ENCODE measurements around the gene NAA50. TPM values are rescaled to one million over a fixed set of nuclear protein-coding genes. Genes with fewer than 3 reads are reported as not detected.

The NAA50 gene
- total RNA-seq, 1 experiment from 2014 or later: 188 TPM

- Histone ChIP-seq H3K4me3 (ENCODE audit: low read depth, low read length) (no peak overlapping the region), H3K9me3 (no peaks in the 10 kb centered on the region), H3K36me3 (ENCODE audit: control insufficient read depth, insufficient read depth, low read length) (no peaks in the 10 kb centered on the region), H3K4me1 (0 out of 2 replicates have a peak, but pooled peaks cover 3% of the 10 kb centered on the region), H3K27me3 (replicated peaks; ENCODE audit: control insufficient read depth, insufficient read depth, low read length) (no peaks in the 10 kb centered on the region)
- Mint-ChIP-seq H3K4me3 (ENCODE audit: unreplicated experiment) (no peak overlapping the region), H3K36me3 (ENCODE audit: insufficient read depth, unreplicated experiment) (peaks cover 17% of the 10 kb centered on the region), H3K27ac (ENCODE audit: unreplicated experiment) (no peak overlapping the region), H3K9me3 (ENCODE audit: unreplicated experiment) (no peaks in the 10 kb centered on the region), H3K4me1 (ENCODE audit: low read depth, unreplicated experiment) (peaks cover 8% of the 10 kb centered on the region), H3K27me3 (ENCODE audit: insufficient read depth, unreplicated experiment) (no peaks in the 10 kb centered on the region)
- DNase-seq: no peak
- ChIA-PET POLR2A (interaction anchor here (0.7 kb wide), 1 partner anchor 10 kb away, joined by 3 read pairs; no protein-coding TSS in a partner anchor), CTCF (no interaction called here)
- BruUV-seq (replicated peaks): no TSS peak
- TF ChIP-seq, protein P1, sequence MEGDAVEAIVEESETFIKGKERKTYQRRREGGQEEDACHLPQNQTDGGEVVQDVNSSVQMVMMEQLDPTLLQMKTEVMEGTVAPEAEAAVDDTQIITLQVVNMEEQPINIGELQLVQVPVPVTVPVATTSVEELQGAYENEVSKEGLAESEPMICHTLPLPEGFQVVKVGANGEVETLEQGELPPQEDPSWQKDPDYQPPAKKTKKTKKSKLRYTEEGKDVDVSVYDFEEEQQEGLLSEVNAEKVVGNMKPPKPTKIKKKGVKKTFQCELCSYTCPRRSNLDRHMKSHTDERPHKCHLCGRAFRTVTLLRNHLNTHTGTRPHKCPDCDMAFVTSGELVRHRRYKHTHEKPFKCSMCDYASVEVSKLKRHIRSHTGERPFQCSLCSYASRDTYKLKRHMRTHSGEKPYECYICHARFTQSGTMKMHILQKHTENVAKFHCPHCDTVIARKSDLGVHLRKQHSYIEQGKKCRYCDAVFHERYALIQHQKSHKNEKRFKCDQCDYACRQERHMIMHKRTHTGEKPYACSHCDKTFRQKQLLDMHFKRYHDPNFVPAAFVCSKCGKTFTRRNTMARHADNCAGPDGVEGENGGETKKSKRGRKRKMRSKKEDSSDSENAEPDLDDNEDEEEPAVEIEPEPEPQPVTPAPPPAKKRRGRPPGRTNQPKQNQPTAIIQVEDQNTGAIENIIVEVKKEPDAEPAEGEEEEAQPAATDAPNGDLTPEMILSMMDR (IDR thresholded peaks at IDR 0.05; ENCODE audit: insufficient read depth in 1 of 2, low read depth in 1 of 2, low read length in 1 of 2, severe bottlenecking in 1 of 2, unreplicated experiment in 1 of 2): no peak
- intact Hi-C loops (cut with micrococcal nuclease; ENCODE audit: unreplicated experiment): no loop called here
Measured at GRCh38 chr3:113751141-113751540, 5.1 kb upstream of the NAA50 start.

DNA sequence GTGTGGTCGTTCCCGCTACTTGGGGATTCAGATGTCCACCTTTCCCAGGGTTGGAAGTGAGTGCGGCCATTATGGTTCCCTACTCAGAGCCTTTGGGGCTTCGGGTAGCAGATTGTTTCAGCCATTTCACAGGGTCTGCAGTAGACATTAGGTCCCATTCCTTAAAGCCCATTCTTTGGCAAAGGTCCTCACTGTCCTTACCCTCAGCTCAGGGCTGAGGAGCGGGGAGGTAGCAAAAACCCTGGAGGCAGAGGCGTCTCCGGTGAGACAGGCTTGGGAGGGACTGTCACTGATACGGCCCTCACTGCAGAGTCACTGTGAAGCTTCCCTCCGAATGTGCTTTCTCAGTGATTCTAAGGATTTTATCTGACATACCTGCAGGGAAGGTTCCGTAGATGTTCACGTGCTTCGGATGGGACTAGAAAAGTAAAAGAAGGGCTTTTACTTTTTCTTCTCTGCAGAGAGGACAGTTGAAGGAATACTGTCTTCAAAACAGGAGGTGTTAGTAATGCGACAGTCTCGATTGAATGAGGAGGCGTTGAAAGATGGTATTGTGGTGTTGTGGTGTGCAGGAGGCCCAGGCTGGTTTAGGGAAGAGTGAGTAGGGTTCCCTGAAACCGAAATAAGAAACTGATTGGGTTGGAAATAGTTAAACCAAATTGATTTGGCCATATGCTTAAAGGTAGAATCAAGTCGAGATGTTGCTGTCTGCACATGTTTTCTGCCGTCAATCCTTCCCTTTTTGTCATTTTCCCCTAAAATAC is 1.4 kb upstream of the NAA50 start:
- POLR2A ChIA-PET: interaction anchor here (0.6 to 1.5 kb wide), 4 partner anchors 10 to 1621 kb away, joined by 3 to 6 read pairs (median 4); partner anchors contain the start of gene USF3
- TF ChIP-seq, protein P1 (IDR thresholded peaks at IDR 0.05; ENCODE audit: insufficient read depth in 1 of 2, low read depth in 1 of 2, low read length in 1 of 2, severe bottlenecking in 1 of 2, unreplicated experiment in 1 of 2): no peak
- peaks cover 15% of the 10 kb centered on the region for H3K4me1 Mint-ChIP-seq (ENCODE audit: low read depth, unreplicated experiment)
- H3K9me3 Mint-ChIP-seq (ENCODE audit: unreplicated experiment): no peaks in the 10 kb centered on the region
- CTCF ChIA-PET: interaction anchor here (0.8 to 3.2 kb wide), 3 partner anchors 11 to 232 kb away, joined by 4 to 37 read pairs (median 5); partner anchors contain the start of gene GRAMD1C
- peak in 1 of 2 experiments; percentile 24 for DNase-seq
- Histone ChIP-seq H3K9me3 (no peaks in the 10 kb centered on the region), H3K4me3 (ENCODE audit: low read depth, low read length) (peak overlapping the region; percentile 78), H3K27me3 (replicated peaks; ENCODE audit: control insufficient read depth, insufficient read depth, low read length) (no peaks in the 10 kb centered on the region), H3K36me3 (ENCODE audit: control insufficient read depth, insufficient read depth, low read length) (no peaks in the 10 kb centered on the region), H3K4me1 (0 out of 2 replicates have a peak, but pooled peaks cover 3% of the 10 kb centered on the region)
- peak overlapping the region; percentile 100 for H3K27ac Mint-ChIP-seq (ENCODE audit: unreplicated experiment)
- H3K36me3 Mint-ChIP-seq (ENCODE audit: insufficient read depth, unreplicated experiment): peaks cover 33% of the 10 kb centered on the region
- BruUV-seq (replicated peaks): TSS peak; percentile 63
- no peaks in the 10 kb centered on the region for H3K27me3 Mint-ChIP-seq (ENCODE audit: insufficient read depth, unreplicated experiment)
- intact Hi-C loops (cut with micrococcal nuclease; ENCODE audit: unreplicated experiment): loop anchor here (5.0 kb wide), 2 partner anchors 200 to 230 kb away; partner anchors contain the start of genes SPICE1 and ZDHHC23
- peak overlapping the region; percentile 96 for H3K4me3 Mint-ChIP-seq (ENCODE audit: unreplicated experiment)

DNA sequence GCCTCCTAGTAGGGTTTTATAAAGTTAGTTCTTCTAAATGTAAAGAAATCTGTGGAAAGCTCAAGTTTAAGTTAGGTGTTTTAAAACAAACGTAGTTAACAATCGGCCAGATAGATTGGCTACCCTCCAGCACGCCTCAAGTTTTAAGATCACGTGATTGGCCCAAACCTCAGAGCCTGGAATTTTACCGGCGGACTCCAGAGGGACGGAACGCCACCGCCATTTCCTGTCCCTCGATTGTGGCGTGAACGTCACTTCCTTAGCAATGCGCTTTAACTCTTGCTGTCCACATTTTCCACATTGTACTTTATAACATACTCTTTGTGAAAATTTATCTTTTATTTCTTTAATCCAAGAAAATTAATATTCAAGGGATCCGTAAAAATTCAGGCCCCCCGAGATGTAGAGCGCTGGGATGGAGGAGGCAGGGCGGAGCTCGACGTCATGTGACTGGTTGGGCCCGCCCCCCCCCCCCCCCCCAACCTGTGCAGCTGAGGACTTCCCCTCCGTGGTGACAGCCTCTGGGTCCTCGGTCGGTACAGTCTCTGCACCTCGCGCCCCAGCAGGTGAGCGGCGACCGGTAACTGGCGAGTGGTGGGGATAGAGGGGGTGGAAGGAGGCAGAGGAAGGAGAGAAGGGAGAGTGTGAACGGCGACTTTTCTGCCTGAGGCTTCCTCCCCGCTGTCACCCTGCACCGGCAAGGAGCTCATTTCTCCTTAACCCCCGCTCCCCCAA is 666 bp upstream of the NAA50 start, which contains the start of gene ATP6V1A:
TSS of gene ATP6V1A (plus strand) at position 488 of the 735 bp plus-strand sequence. CDS start 31,719 bp downstream, outside the sequence.
- TF ChIP-seq, protein P1 (IDR thresholded peaks at IDR 0.05; ENCODE audit: insufficient read depth in 1 of 2, low read depth in 1 of 2, low read length in 1 of 2, severe bottlenecking in 1 of 2, unreplicated experiment in 1 of 2): no peak
- Mint-ChIP-seq H3K4me1 (ENCODE audit: low read depth, unreplicated experiment) (peaks cover 16% of the 10 kb centered on the region), H3K27ac (ENCODE audit: unreplicated experiment) (peak within 1 kb of the TSS; percentile 100), H3K9me3 (ENCODE audit: unreplicated experiment) (no peaks in the 10 kb centered on the region), H3K27me3 (ENCODE audit: insufficient read depth, unreplicated experiment) (no peaks in the 10 kb centered on the region), H3K36me3 (ENCODE audit: insufficient read depth, unreplicated experiment) (peaks cover 37% of the 10 kb centered on the region), H3K4me3 (ENCODE audit: unreplicated experiment) (peak within 1 kb of the TSS; percentile 96)
- no peaks in the 10 kb centered on the region for H3K9me3 ChIP-seq
- no peaks in the 10 kb centered on the region for H3K36me3 ChIP-seq (ENCODE audit: control insufficient read depth, insufficient read depth, low read length)
- ChIA-PET CTCF (interaction anchor here (0.8 to 3.2 kb wide), 3 partner anchors 11 to 231 kb away, joined by 4 to 37 read pairs (median 5); partner anchors contain the start of gene GRAMD1C), POLR2A (interaction anchor here (0.5 to 1.6 kb wide), 6 partner anchors 11 to 1620 kb away, joined by 3 to 6 read pairs (median 4); partner anchors contain the start of genes SPICE1 and USF3)
- peak within 1 kb of the TSS; percentile 78 for H3K4me3 ChIP-seq (ENCODE audit: low read depth, low read length)
- no TSS peak for BruUV-seq (replicated peaks)
- H3K4me1 ChIP-seq: 0 out of 2 replicates have a peak, but pooled peaks cover 3% of the 10 kb centered on the region
- DNase-seq: peak; percentile 88 to 91
- H3K27me3 ChIP-seq (replicated peaks; ENCODE audit: control insufficient read depth, insufficient read depth, low read length): no peaks in the 10 kb centered on the region
- intact Hi-C loops (cut with micrococcal nuclease; ENCODE audit: unreplicated experiment): loop anchor here (1.0 to 5.0 kb wide), 3 partner anchors 50 to 229 kb away; partner anchors contain the start of genes SPICE1, USF3 and ZDHHC23

Data from Caco-2 (cell line).